Mucosa of stomach (tissue), 1 donor: ENCODE measurements around the gene EXPH5.
"Not testable (repeated sequence)": the region's sequence is repeated elsewhere in the genome, so short reads cannot be mapped to it uniquely, and the experiment has no call there.

Source experiments
- H3K27me3 ChIP-seq: one replicate; pipeline ENCODE4 v1.7.0; 2013; ENCODE audit warnings: mild to moderate bottlenecking, low read length; ENCODE audit not compliant: control insufficient read depth, insufficient read depth
- H3K36me3 ChIP-seq: one replicate; pipeline ENCODE4 v1.7.0; 2013; ENCODE audit warnings: low read length; ENCODE audit not compliant: control insufficient read depth, insufficient read depth
- H3K4me1 ChIP-seq: one replicate; pipeline ENCODE4 v1.7.0; 2013; ENCODE audit warnings: mild to moderate bottlenecking, low read length; ENCODE audit not compliant: control insufficient read depth, insufficient read depth
- H3K4me3 ChIP-seq: one replicate; pipeline ENCODE4 v1.7.0; 2013; ENCODE audit warnings: low read length
- H3K9ac ChIP-seq: one replicate; pipeline ENCODE4 v1.7.0; 2013; ENCODE audit warnings: mild to moderate bottlenecking, low read length, moderate library complexity
- H3K9me3 ChIP-seq: one replicate; pipeline ENCODE4 v1.7.0; 2013; ENCODE audit warnings: mild to moderate bottlenecking, low read length, moderate library complexity; ENCODE audit not compliant: control insufficient read depth
- donor health status: Pancreatic carcinoma.

EXPH5 gene

DNA sequence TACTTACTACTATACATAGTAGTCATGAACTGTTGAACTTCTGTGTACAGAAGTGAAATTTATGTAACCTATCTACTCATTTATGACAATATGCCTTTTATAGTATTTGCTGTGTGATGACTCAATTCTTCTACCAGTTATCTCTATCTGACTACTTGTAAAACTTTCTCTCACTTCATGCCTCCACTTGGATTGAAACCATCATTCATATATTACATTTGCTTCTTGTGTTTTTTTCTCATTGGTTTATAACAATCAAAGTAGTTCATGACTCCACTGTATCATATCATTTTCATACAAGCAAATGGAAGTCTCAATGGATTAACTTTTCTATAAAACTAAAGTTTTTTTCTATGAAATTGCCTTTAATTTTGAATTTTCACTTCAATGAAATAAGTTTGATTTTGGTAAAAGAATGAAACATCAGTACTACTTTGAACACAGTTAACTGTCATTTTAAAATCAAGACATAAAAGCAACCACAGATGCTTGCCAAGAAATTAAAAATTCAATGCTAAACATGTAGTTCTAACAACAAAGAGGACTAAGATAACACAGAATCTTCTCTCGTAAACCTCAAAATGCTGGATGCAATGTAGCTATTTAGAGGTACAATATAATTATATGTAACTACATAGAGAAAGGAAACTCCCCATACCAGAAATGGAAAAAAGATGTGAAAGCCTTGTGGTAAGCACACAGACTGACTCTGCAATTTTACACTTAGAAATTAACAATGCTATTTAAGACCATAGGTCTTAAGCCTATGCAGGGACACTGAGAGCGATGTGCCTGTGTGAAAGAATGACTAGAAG, 27.6 kb upstream of the EXPH5 start:
- Histone ChIP-seq H3K4me3 (no peak overlapping the region), H3K9ac (no peak overlapping the region), H3K9me3 (no peaks in the 10 kb centered on the region), H3K36me3 (no peaks in the 10 kb centered on the region), H3K27me3 (no peaks in the 10 kb centered on the region), H3K4me1 (peaks cover 4% of the 10 kb centered on the region)

DNA sequence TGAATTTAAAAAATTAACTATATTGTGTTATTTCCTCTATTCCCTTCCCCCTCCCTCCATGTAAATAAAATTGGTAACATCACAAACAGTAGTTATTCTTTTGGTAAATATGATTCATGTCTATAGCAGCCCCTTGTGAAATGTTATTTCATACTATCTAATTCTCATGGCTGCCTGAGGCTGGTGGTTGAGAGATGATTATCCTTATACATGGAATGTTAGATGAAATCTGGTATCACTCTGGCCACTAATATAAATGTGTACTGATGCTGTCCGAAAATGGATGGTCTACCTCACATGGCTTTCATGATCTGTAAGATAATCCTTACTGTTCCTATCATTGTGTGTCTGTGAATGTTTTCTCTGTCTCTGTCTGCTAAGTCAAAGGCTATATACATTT, 25.0 kb upstream of the EXPH5 start:
- Histone ChIP-seq H3K9me3 (no peaks in the 10 kb centered on the region), H3K9ac (no peak overlapping the region), H3K4me3 (no peak overlapping the region), H3K4me1 (no peaks in the 10 kb centered on the region), H3K27me3 (no peaks in the 10 kb centered on the region), H3K36me3 (no peaks in the 10 kb centered on the region)

DNA sequence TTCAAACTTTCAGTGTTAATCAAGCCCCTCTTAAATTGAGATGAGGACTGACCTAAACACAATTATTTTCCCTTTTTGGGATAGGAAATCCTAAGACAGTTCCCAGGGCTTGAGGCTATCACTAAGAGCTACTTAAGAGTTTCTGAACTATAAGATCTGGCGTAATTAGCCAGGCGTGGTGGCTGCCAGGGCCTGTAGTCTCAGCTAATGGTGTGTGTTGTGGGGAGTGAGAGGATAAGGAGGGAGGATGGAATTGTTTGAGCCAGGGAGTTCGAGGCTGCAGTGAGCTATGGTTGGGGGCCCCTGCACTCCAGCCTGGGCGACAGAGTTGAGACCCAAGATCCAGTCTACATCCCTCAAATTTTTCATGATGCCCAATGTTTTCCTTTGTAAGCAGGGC, 23.5 kb upstream of the EXPH5 start:
- Histone ChIP-seq H3K36me3 (no peaks in the 10 kb centered on the region), H3K27me3 (no peaks in the 10 kb centered on the region), H3K9ac (no peak overlapping the region), H3K4me3 (no peak overlapping the region), H3K9me3 (no peaks in the 10 kb centered on the region), H3K4me1 (no peaks in the 10 kb centered on the region)

DNA sequence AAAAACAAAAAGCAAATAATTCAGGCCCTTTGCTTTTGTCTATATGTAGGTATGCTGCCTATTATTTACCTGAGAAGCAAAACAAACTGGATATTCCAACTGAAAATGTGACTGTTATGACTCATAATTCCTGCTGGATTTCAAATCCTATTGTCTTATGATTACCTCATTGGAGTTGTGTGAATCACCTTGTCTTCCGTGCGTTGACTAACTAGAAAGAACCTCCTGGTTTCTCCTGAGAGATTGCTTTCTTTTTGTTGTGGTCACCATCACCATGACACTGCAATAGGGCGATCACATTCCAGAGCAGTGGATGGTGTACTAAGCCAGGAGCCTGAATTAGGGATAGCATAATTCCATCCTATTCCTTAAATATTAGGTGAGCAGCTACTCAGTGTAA, 23.0 kb upstream of the EXPH5 start:
- Histone ChIP-seq H3K4me1 (no peaks in the 10 kb centered on the region), H3K9me3 (no peaks in the 10 kb centered on the region), H3K4me3 (no peak overlapping the region), H3K27me3 (no peaks in the 10 kb centered on the region), H3K9ac (no peak overlapping the region), H3K36me3 (no peaks in the 10 kb centered on the region)

DNA sequence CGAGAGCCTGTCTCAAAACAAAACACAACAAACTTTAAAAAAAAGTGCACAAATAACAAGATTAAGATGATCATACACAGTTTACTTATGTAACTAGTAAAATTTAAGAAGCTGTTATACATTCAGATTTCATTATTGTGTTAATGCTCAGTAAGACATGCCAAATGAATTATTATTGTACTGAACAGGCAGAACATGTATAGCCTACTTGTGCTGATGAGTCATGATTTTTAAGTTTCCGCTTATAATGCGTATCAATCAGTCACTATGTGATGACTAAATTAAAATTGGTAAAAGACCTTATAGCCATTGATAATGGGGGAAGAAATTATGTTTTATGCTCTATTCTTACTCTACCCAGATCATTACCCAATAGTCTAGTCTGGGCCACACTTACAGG, 20.5 kb upstream of the EXPH5 start:
- Histone ChIP-seq H3K4me3 (no peak overlapping the region), H3K4me1 (no peaks in the 10 kb centered on the region), H3K27me3 (no peaks in the 10 kb centered on the region), H3K36me3 (no peaks in the 10 kb centered on the region), H3K9ac (no peak overlapping the region), H3K9me3 (no peaks in the 10 kb centered on the region)

DNA sequence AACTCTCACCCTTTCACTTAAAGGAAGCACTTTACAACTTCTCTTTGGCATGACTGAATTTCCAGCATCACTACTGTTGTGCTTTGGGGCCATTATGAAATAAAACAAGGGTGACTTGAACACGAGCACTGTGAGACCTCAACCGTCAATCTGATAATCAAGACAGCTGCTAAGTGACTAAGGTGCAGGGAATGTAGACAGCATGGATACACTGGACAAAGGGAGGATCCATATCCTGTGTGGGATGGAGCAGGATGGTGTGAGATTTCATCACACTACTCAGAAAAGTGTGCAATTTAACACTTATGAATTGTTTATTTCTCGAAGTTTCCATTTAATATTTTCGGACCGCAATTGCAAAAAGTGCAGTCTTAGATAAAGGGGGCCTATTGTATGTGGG, 16.1 kb upstream of the EXPH5 start:
- no peak overlapping the region for H3K4me3 ChIP-seq
- H3K9ac ChIP-seq, result no peak overlapping the region
- no peaks in the 10 kb centered on the region for H3K27me3 ChIP-seq
- H3K4me1 ChIP-seq, result no peaks in the 10 kb centered on the region
- H3K36me3 ChIP-seq, result no peaks in the 10 kb centered on the region
- H3K9me3 ChIP-seq, result no peaks in the 10 kb centered on the region

DNA sequence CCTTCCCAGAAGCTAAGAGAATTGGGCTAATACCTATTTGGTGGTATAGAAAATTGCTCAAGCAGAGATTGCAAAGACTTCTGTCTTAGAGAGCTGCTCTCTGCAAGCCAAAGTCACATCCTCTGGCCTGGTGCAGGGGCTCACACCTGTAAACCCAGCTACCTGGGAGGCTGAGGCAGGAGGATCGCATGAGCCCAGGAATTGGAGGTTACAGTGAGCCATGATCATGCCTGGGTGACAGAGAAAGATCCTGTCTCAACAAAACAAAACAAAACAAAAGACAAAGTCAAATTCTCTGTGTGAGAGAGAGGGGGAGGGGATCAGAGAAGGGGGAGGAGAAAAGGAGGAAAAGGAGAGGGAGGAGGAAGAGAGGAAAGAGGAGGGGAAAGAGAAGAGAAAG, 15.0 kb upstream of the EXPH5 start:
- Histone ChIP-seq H3K9ac (no peak overlapping the region), H3K9me3 (no peaks in the 10 kb centered on the region), H3K27me3 (no peaks in the 10 kb centered on the region), H3K36me3 (no peaks in the 10 kb centered on the region), H3K4me3 (no peak overlapping the region), H3K4me1 (no peaks in the 10 kb centered on the region)

DNA sequence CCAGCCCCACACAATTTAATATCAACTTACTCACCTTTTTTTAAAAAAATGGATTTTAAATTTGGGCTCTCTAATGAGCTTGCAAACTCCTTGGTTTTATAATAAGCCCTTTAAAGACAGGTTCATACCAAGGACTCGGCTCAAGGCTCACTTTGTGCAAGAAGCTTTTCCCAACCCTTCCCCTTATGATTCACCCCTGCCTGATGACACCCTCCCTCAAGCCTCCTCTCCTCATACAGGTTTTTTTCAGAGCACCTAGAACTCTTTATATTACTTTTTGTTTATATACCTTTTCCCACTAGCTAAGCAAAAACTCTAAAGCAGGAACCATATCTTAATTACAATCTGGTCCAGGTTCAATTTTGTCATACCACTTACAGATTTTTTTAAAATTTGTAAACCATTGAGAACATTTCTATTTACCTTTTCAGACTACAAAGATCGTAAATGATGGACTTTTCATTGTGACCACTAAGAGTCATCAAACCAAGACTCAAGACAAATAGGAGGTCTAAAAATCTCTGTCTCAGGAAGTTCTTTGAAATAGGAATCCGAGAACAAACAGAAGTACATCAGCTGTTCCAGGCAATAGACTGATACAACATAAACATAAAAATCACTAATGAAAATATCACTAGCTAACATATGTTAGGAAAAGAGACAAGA, 13.1 kb upstream of the EXPH5 start:
- no peaks in the 10 kb centered on the region for H3K27me3 ChIP-seq
- H3K9ac ChIP-seq, result no peak overlapping the region
- no peaks in the 10 kb centered on the region for H3K9me3 ChIP-seq
- no peaks in the 10 kb centered on the region for H3K4me1 ChIP-seq
- no peaks in the 10 kb centered on the region for H3K36me3 ChIP-seq
- no peak overlapping the region for H3K4me3 ChIP-seq

DNA sequence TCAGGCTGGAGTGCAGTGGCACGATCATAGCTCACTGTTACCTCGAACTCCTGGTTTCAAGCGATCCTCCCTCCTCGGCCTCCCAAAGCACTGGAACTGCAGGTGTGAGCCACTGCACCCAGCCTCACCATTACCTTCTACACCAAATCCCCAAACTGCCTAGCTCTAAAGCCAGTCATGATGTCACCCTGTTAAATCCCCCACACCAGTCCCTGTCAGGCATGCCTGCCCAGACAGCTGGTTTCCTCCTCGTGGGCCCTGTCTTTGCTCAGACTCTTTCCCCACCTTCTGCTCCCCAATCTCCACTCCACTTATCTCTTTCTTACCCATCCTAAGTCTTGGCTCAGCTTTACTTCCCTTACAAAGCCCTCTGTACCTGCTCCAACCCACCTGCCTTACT, 12.5 kb upstream of the EXPH5 start:
- no peak overlapping the region for H3K4me3 ChIP-seq
- no peaks in the 10 kb centered on the region for H3K9me3 ChIP-seq
- H3K9ac ChIP-seq, result no peak overlapping the region
- H3K27me3 ChIP-seq, result no peaks in the 10 kb centered on the region
- H3K36me3 ChIP-seq, result no peaks in the 10 kb centered on the region
- no peaks in the 10 kb centered on the region for H3K4me1 ChIP-seq

DNA sequence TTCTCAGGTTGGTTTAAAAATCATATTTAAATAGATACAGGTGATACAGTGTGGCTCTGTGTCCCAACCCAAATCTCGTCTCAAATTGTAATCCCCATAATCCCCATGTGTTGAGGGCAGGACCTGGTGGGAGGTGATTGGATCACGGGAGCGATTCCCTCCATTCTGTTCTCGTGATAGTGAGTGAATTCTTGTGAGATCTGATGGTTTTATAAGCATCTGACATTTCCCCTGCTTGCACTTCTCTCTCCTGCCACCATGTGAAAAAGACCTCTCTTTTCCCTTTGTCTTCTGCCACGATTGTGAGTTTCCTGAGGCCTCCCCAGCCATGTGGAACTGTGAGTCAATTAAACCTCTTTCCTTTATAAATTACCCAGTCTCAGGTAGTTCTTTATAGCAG, 9.2 kb upstream of the EXPH5 start:
- H3K9ac ChIP-seq, H3K4me3 ChIP-seq, H3K4me1 ChIP-seq, H3K36me3 ChIP-seq, H3K27me3 ChIP-seq, H3K9me3 ChIP-seq: not testable (repeated sequence)

DNA sequence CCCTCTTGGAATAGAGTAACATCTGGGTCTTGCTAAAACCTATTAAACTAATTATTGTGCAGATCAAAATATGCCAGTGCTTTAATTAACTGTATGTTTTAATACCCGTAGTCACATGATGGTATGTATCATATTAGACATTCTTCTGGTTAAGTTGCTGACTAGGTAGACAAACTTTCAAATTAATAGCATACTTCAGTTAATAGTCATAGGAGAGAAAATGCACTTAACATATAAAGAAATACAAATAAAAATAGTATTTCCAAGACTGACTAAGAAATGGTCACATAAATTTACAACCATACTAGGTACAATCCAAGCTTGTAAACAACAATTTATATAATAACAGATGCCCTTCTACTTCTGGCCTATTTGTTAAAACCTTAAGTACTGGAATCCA, 7.6 kb upstream of the EXPH5 start:
- H3K36me3 ChIP-seq, result no peaks in the 10 kb centered on the region
- H3K9me3 ChIP-seq, result no peaks in the 10 kb centered on the region
- H3K4me1 ChIP-seq, result no peaks in the 10 kb centered on the region
- no peak overlapping the region for H3K9ac ChIP-seq
- no peaks in the 10 kb centered on the region for H3K27me3 ChIP-seq
- no peak overlapping the region for H3K4me3 ChIP-seq

DNA sequence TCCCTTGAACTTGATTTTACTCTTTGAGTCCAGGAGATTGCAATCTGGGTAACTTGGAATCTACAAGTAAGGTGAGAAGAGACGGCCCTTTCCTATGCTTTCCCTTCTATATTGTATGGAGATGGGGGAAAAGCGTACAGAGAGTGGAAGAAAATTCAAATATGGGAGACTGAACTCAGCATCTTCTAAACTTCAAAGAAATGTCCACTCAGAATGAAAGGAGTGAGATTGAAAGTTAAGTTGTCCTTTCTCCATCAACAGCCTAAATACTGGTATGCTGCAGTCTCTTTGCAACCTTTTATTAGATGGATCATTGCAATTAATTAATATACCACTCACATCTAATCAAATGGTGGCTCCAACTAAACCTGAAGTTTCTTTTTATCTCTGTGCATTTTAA, 6.4 kb upstream of the EXPH5 start:
- no peak overlapping the region for H3K4me3 ChIP-seq
- no peaks in the 10 kb centered on the region for H3K27me3 ChIP-seq

More for the DNA sequence above, 6.4 kb upstream of the EXPH5 start:
- Histone ChIP-seq H3K36me3 (no peaks in the 10 kb centered on the region), H3K9ac (no peak overlapping the region), H3K4me1 (no peaks in the 10 kb centered on the region), H3K9me3 (no peaks in the 10 kb centered on the region)
